ENCODE data around the gene PCSK5.
"Not testable (repeated sequence)": the region's sequence is repeated elsewhere in the genome, so short reads cannot be mapped to it uniquely, and the experiment has no call there.

The PCSK5 gene

DNA sequence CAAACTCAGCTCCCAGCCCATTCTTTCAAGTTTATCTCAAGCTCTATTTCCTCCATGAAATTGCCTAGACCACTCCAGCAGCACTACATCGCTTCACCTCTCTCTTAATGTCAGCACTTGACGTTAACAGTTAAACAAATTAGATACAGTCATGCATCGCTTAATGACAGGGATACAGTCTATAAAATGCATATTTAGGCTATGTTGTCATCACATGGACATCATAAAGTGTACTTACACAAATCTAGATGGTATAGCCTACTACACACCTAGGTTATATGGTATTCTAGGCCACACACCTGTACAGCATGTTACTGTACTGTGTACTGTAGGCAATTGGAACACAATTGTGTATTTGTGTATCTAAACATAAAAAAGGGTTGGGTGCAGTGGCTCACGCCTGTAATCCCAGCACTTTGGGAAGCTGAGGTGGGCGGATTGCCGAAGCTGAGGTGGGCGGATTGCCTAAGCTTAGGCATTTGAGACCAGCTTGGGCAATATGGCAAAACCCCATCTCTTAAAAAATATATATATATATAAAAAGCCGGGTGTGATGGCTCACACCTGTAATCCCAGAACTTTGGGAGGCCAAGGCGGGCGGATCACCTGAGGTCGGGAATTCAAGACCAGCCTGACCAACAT, 13.4 kb upstream of the PCSK5 start:
- H3K27ac Mint-ChIP-seq: no peak overlapping the region
- H3K36me3 Mint-ChIP-seq: no peaks in the 10 kb centered on the region
- H3K27me3 Mint-ChIP-seq: no peaks in the 10 kb centered on the region
- H3K4me1 Mint-ChIP-seq: no peaks in the 10 kb centered on the region
- H3K4me3 Mint-ChIP-seq: no peak overlapping the region
- no peaks in the 10 kb centered on the region for H3K9me3 Mint-ChIP-seq

GRCh38 chr9:75878488-75878860, 12.0 kb upstream of the PCSK5 start:
- Mint-ChIP-seq H3K4me3 (no peak overlapping the region), H3K36me3 (no peaks in the 10 kb centered on the region), H3K4me1 (peaks cover under 1% of the 10 kb centered on the region), H3K27me3 (no peaks in the 10 kb centered on the region), H3K27ac (no peak overlapping the region), H3K9me3 (no peaks in the 10 kb centered on the region)

GRCh38 chr9:75880618-75881017, 9.9 kb upstream of the PCSK5 start:
- no peaks in the 10 kb centered on the region for H3K9me3 Mint-ChIP-seq
- H3K27ac Mint-ChIP-seq: peak overlapping the region; percentile 30
- peaks cover 4% of the 10 kb centered on the region for H3K4me1 Mint-ChIP-seq
- no peaks in the 10 kb centered on the region for H3K27me3 Mint-ChIP-seq
- H3K4me3 Mint-ChIP-seq: no peak overlapping the region
- H3K36me3 Mint-ChIP-seq: no peaks in the 10 kb centered on the region

- Mint-ChIP-seq H3K36me3 (no peaks in the 10 kb centered on the region), H3K27me3 (no peaks in the 10 kb centered on the region), H3K4me3 (no peak overlapping the region), H3K27ac (no peak overlapping the region), H3K9me3 (no peaks in the 10 kb centered on the region), H3K4me1 (peaks cover 4% of the 10 kb centered on the region)
Observed at GRCh38 chr9:75881761-75882160, 8.7 kb upstream of the PCSK5 start.

- Mint-ChIP-seq H3K36me3 (no peaks in the 10 kb centered on the region), H3K4me3 (no peak overlapping the region), H3K27me3 (no peaks in the 10 kb centered on the region), H3K9me3 (no peaks in the 10 kb centered on the region), H3K4me1 (peaks cover 23% of the 10 kb centered on the region), H3K27ac (no peak overlapping the region)
Observed at GRCh38 chr9:75885652-75886051, 4.8 kb upstream of the PCSK5 start.

DNA sequence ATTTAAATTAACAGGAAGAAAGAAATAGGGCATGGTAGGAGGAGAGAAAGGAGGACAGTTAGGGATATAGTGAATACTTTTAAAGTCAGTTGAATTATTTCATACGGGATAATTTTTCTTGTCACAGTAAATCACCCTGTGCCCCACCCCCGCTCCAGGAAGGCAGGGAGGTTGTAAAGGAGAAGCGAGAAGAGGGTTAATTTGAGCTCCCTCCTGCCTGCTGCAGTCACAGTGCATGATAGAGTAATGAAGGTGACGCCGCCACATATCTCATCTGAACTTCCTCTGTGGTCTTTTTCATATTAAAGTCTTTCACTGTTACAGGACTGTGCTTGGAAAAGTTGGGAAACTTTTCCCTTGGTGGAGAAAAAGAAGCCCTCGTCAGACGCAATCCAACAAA, 896 bp upstream of the PCSK5 start:
- Mint-ChIP-seq H3K27ac (peak overlapping the region; percentile 85), H3K4me3 (peak overlapping the region; percentile 97), H3K27me3 (no peaks in the 10 kb centered on the region), H3K9me3 (no peaks in the 10 kb centered on the region), H3K36me3 (no peaks in the 10 kb centered on the region), H3K4me1 (peaks cover 44% of the 10 kb centered on the region)

- Mint-ChIP-seq H3K4me1 (peaks cover 48% of the 10 kb centered on the region), H3K9me3 (no peaks in the 10 kb centered on the region), H3K36me3 (no peaks in the 10 kb centered on the region), H3K4me3 (peak overlapping the region; percentile 97), H3K27me3 (no peaks in the 10 kb centered on the region), H3K27ac (peak overlapping the region; percentile 85)
Observed at GRCh38 chr9:75889977-75890471, 449 bp upstream of the PCSK5 start.

GRCh38 chr9:75891277-75891741, 836 bp downstream of the PCSK5 start:
- Mint-ChIP-seq H3K4me3 (peak overlapping the region; percentile 96), H3K27ac (no peak overlapping the region), H3K4me1 (peaks cover 60% of the 10 kb centered on the region), H3K9me3 (no peaks in the 10 kb centered on the region), H3K27me3 (no peaks in the 10 kb centered on the region), H3K36me3 (no peaks in the 10 kb centered on the region)

DNA sequence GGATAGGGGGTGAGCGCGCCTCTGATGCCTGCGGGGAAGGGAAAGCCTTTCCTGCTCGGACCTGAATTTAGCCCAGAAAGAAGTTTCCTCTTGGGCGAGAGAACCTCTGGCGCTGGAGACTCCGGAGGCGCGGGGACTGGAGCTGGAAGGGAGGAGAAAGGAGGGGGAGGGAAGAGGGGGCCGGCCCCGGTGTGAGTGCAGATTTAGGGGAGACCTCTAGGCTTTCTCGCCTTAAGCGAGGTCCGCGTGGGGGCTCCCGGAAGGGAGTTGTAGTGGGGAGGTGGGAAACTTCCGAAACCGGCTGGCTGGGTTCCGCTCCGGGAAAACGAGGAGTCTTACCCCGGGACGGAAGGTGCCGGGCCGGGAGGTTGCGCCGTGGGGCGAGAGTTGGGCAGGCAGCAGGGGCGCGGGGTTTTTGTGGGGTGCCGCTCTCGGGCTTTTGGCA, 1.3 kb downstream of the PCSK5 start:
- H3K36me3 Mint-ChIP-seq: no peaks in the 10 kb centered on the region
- H3K27me3 Mint-ChIP-seq: no peaks in the 10 kb centered on the region
- peaks cover 63% of the 10 kb centered on the region for H3K4me1 Mint-ChIP-seq
- no peak overlapping the region for H3K27ac Mint-ChIP-seq
- no peaks in the 10 kb centered on the region for H3K9me3 Mint-ChIP-seq
- H3K4me3 Mint-ChIP-seq: peak overlapping the region; percentile 96

- Mint-ChIP-seq H3K4me1 (peaks cover 67% of the 10 kb centered on the region), H3K4me3 (peak overlapping the region; percentile 96), H3K27ac (no peak overlapping the region), H3K27me3 (no peaks in the 10 kb centered on the region), H3K36me3 (no peaks in the 10 kb centered on the region), H3K9me3 (no peaks in the 10 kb centered on the region)
Observed at GRCh38 chr9:75892216-75892911, 1.9 kb downstream of the PCSK5 start.

DNA sequence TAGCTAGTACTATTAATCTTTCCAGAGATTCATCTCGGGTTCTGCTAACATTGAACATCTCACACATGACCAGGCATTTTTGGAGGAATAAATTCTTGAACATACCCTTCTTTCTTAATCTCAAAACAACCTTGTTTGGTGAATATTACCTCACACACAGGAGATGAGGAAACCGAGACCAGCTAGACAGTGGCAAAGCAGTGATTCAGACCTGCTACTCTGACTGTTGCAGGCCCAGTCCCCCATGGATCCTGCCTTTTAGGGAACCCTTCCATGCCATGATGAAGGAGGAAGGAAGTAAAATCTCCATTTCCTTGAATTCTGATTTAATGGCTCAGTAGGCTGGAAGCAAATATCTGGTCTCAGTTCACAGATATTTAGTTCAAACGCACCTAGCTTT, 2.6 kb downstream of the PCSK5 start:
- Mint-ChIP-seq H3K27me3 (no peaks in the 10 kb centered on the region), H3K9me3 (no peaks in the 10 kb centered on the region), H3K36me3 (no peaks in the 10 kb centered on the region), H3K4me3 (peak overlapping the region; percentile 96), H3K4me1 (peaks cover 68% of the 10 kb centered on the region), H3K27ac (no peak overlapping the region)

GRCh38 chr9:75894566-75894965, 4.1 kb downstream of the PCSK5 start:
- H3K4me3 Mint-ChIP-seq: no peak overlapping the region
- no peaks in the 10 kb centered on the region for H3K27me3 Mint-ChIP-seq
- H3K4me1 Mint-ChIP-seq: peaks cover 71% of the 10 kb centered on the region
- peaks cover 2% of the 10 kb centered on the region for H3K36me3 Mint-ChIP-seq
- H3K9me3 Mint-ChIP-seq: no peaks in the 10 kb centered on the region
- H3K27ac Mint-ChIP-seq: no peak overlapping the region

GRCh38 chr9:75895112-75895511, 4.6 kb downstream of the PCSK5 start:
- no peak overlapping the region for H3K27ac Mint-ChIP-seq
- H3K4me3 Mint-ChIP-seq: no peak overlapping the region
- H3K4me1 Mint-ChIP-seq: peaks cover 68% of the 10 kb centered on the region

DNA sequence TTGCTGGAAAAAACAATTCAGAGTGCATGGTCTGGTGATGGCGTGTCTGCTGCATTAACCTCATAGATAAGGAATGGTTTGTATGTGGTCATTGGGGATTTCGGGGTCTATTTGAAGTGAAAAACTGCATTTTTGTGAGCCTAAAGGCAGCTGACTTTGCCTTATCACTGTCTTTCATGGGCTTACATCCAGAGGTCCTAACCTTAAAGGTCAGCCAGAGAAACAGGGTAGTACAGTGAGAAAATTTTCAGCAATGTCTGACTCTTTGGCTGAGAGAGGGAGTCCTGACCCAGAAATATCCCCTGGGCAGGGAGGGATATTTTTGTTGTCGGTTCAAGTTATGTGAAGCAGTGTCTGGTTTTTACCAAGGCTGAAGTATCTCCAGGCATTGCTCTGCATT, 5.7 kb downstream of the PCSK5 start:
- Mint-ChIP-seq H3K27ac (no peak overlapping the region), H3K36me3 (peaks cover 9% of the 10 kb centered on the region), H3K4me1 (peaks cover 71% of the 10 kb centered on the region), H3K27me3 (no peaks in the 10 kb centered on the region), H3K4me3 (no peak overlapping the region), H3K9me3 (no peaks in the 10 kb centered on the region)

More at GRCh38 chr9:75895112-75895511, 4.6 kb downstream of the PCSK5 start:
- Mint-ChIP-seq H3K27me3 (no peaks in the 10 kb centered on the region), H3K36me3 (peaks cover 3% of the 10 kb centered on the region), H3K9me3 (no peaks in the 10 kb centered on the region)

GRCh38 chr9:75900893-75901524, 10.5 kb downstream of the PCSK5 start:
- Mint-ChIP-seq H3K36me3 (peaks cover 12% of the 10 kb centered on the region), H3K4me1 (peaks cover 58% of the 10 kb centered on the region)
- H3K9me3 Mint-ChIP-seq, H3K27ac Mint-ChIP-seq, H3K27me3 Mint-ChIP-seq, H3K4me3 Mint-ChIP-seq: not testable (repeated sequence)

DNA sequence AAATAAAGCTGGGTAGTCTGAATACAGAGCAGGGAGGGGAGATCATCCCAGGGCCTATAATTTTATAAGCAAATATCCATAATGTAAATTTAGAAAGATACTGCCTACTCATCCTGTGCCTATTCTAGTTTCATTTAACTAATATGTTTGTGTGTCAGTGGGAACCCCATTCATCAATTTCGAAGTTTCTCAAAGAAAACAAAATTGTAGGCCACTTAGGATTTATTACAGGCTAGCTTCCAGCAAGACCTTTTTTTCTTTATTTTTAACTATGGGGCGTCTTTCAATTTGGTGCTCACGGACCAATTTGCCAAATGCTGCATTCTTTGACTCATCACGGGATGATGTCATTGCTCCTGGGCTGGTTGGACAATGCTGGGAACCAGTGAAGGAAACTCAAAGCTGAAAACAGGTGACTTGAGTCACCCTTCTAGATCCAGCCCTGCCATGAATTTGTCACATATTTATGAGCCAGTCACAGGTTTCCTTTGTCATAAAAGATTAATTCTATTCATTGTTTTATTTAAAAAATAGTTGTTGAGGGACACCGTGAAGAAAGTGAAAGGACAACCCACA, 13.4 kb downstream of the PCSK5 start:
- H3K27ac Mint-ChIP-seq: no peak overlapping the region

More for the DNA sequence above, 13.4 kb downstream of the PCSK5 start:
- Mint-ChIP-seq H3K4me3 (no peak overlapping the region), H3K27me3 (no peaks in the 10 kb centered on the region), H3K4me1 (peaks cover 66% of the 10 kb centered on the region), H3K9me3 (no peaks in the 10 kb centered on the region), H3K36me3 (peaks cover 15% of the 10 kb centered on the region)

Data from activated naive CD4-positive, alpha-beta T cell treated with anti-CD3 and anti-CD28 coated beads, Interleukin-2, amount 50 U/mL, for 24 hours (primary cell).